GM08714 (cell line): ENCODE data around the gene ORC3.

Experiments
- H3K4me3 ChIP-seq: fragments of 200-500 bp; sonication (Bioruptor generic); 2 replicates; pipeline ENCODE4 v1.5.1; 2014; ENCODE audit warnings: mild to moderate bottlenecking, low read length, inconsistent platforms
- ZNF274 ChIP-seq: IDR thresholded peaks from 2 replicates; pipeline ENCODE4 v1.6.1; 2012; ENCODE audit warnings: mild to moderate bottlenecking, low read depth, low read length

The ORC3 gene

GRCh38 chr6:87630746-87631145, 40.8 kb downstream of the ORC3 start:
- H3K4me3 ChIP-seq = no peak overlapping the region
- no peak for TF ChIP-seq ZNF274

- TF ChIP-seq ZNF274 = no peak
- H3K4me3 ChIP-seq = no peak overlapping the region
Observed at GRCh38 chr6:87633851-87634250, 43.9 kb downstream of the ORC3 start.

GRCh38 chr6:87636315-87636714, 46.4 kb downstream of the ORC3 start:
- H3K4me3 ChIP-seq = no peak overlapping the region
- no peak for TF ChIP-seq ZNF274

GRCh38 chr6:87637106-87637505, 47.2 kb downstream of the ORC3 start:
- no peak for TF ChIP-seq ZNF274
- no peak overlapping the region for H3K4me3 ChIP-seq

- no peak overlapping the region for H3K4me3 ChIP-seq
- TF ChIP-seq ZNF274 = no peak
Observed at GRCh38 chr6:87639373-87639772, 49.4 kb downstream of the ORC3 start.

- no peak overlapping the region for H3K4me3 ChIP-seq
- no peak for TF ChIP-seq ZNF274
Observed at GRCh38 chr6:87641065-87641692, 51.2 kb downstream of the ORC3 start.

GRCh38 chr6:87645080-87645479, 55.1 kb downstream of the ORC3 start:
- peak overlapping the region; percentile 5; the same call in 1 of the 2 replicates for H3K4me3 ChIP-seq
- no peak for TF ChIP-seq ZNF274

- no peak for TF ChIP-seq ZNF274
- no peak overlapping the region for H3K4me3 ChIP-seq
Observed at GRCh38 chr6:87653074-87653962, 63.4 kb downstream of the ORC3 start.

- no peak overlapping the region for H3K4me3 ChIP-seq
- no peak for TF ChIP-seq ZNF274
Observed at GRCh38 chr6:87654122-87654521, 64.2 kb downstream of the ORC3 start.

GRCh38 chr6:87654875-87655454, 65.0 kb downstream of the ORC3 start:
- TF ChIP-seq ZNF274 = no peak
- H3K4me3 ChIP-seq = no peak overlapping the region

GRCh38 chr6:87655824-87656223, 65.9 kb downstream of the ORC3 start:
- TF ChIP-seq ZNF274 = no peak
- no peak overlapping the region for H3K4me3 ChIP-seq

- TF ChIP-seq ZNF274 = no peak
- H3K4me3 ChIP-seq = no peak overlapping the region
Observed at GRCh38 chr6:87656857-87657256, 66.9 kb downstream of the ORC3 start.

- no peak for TF ChIP-seq ZNF274
- H3K4me3 ChIP-seq = no peak overlapping the region
Observed at GRCh38 chr6:87658516-87658915, 68.6 kb downstream of the ORC3 start.

- no peak for TF ChIP-seq ZNF274
- H3K4me3 ChIP-seq = no peak overlapping the region
Observed at GRCh38 chr6:87660226-87660911, 70.4 kb downstream of the ORC3 start.
